Upper lobe of right lung (tissue), 1 donor: ENCODE results near the gene GZMB. TPM values are rescaled to one million over a fixed set of nuclear protein-coding genes. Genes with fewer than 3 reads are reported as not detected.

Source experiments
- ATAC-seq: fragments of 200-7000 bp; cut with Tn5 transposase; one replicate; pipeline ENCODE4 v1.9.1; 2020; ENCODE audit warnings: mild to moderate bottlenecking, moderate library complexity
- DNase-seq: peaks from one replicate; pipeline ENCODE4 v3.0.0-alpha.2; 2020
- H3K27ac ChIP-seq: fragments of 200-600 bp; one replicate; pipeline ENCODE4 v1.8.0; 2022
- H3K27me3 ChIP-seq: fragments of 200-600 bp; one replicate; pipeline ENCODE4 v1.8.0; 2022; ENCODE audit warnings: mild to moderate bottlenecking
- H3K36me3 ChIP-seq: fragments of 200-600 bp; one replicate; pipeline ENCODE4 v1.8.0; 2022
- H3K4me1 ChIP-seq: fragments of 200-600 bp; one replicate; pipeline ENCODE4 v1.8.0; 2022
- H3K4me3 ChIP-seq: fragments of 200-600 bp; one replicate; pipeline ENCODE4 v1.8.0; 2022; ENCODE audit warnings: mild to moderate bottlenecking
- H3K9me3 ChIP-seq: fragments of 200-600 bp; one replicate; pipeline ENCODE4 v1.8.0; 2022
- CTCF ChIP-seq: fragments of 200-600 bp; IDR thresholded peaks from one replicate; pipeline ENCODE4 v1.8.0; 2022; ENCODE audit warnings: antibody characterized with exemption
- intact Hi-C: fragments of 100-400 bp; cut with DNase I; formaldehyde crosslinking; loops from one replicate; pipeline ENCODE4 v1.11.0; 2022
- total RNA-seq: library from RNA; stranded (reverse); fragmentation: NEBNext Ultra II Directional; extraction: Animal tissue kit (Norgen Biotek cat#: 25700); gene quantifications from one replicate; pipeline ENCODE4 v1.2.1, GENCODE V29; 2021
- donor health status: DM: no; HTN: yes; CAD: no; lungs with severe emphysema.

Gene GZMB
- total RNA-seq, 1 donor from 2014 or later = 8.1 TPM

- H3K27me3 ChIP-seq = no peaks in the 10 kb centered on the region
- no peak overlapping the region for H3K27ac ChIP-seq
- intact Hi-C loops = no loop called here
- DNase-seq (no peak), ATAC-seq (no peak)
- H3K36me3 ChIP-seq = no peaks in the 10 kb centered on the region
- peaks cover 21% of the 10 kb centered on the region for H3K4me1 ChIP-seq
- no peak overlapping the region for H3K4me3 ChIP-seq
- no peak for TF ChIP-seq CTCF
- no peaks in the 10 kb centered on the region for H3K9me3 ChIP-seq
Measured at GRCh38 chr14:24677956-24678355, 44.0 kb upstream of the GZMB start.

- H3K27ac ChIP-seq = peak overlapping the region; percentile 33
- intact Hi-C loops = no loop called here
- no peak overlapping the region for H3K4me3 ChIP-seq
- no peaks in the 10 kb centered on the region for H3K36me3 ChIP-seq
- DNase-seq = no peak
- peak; percentile 32 for ATAC-seq
- H3K9me3 ChIP-seq = no peaks in the 10 kb centered on the region
- H3K27me3 ChIP-seq = no peaks in the 10 kb centered on the region
- no peak for TF ChIP-seq CTCF
- peaks cover 21% of the 10 kb centered on the region for H3K4me1 ChIP-seq
Measured at GRCh38 chr14:24674204-24674970, 40.4 kb upstream of the GZMB start.

GRCh38 chr14:24673534-24674203 is 39.7 kb upstream of the GZMB start:
- intact Hi-C loops = no loop called here
- H3K27me3 ChIP-seq = no peaks in the 10 kb centered on the region
- peak overlapping the region; percentile 33 for H3K27ac ChIP-seq
- no peaks in the 10 kb centered on the region for H3K9me3 ChIP-seq
- DNase-seq (no peak), ATAC-seq (peak; percentile 29)
- no peaks in the 10 kb centered on the region for H3K36me3 ChIP-seq
- H3K4me3 ChIP-seq = no peak overlapping the region
- H3K4me1 ChIP-seq = peaks cover 19% of the 10 kb centered on the region
- TF ChIP-seq CTCF = no peak

DNA sequence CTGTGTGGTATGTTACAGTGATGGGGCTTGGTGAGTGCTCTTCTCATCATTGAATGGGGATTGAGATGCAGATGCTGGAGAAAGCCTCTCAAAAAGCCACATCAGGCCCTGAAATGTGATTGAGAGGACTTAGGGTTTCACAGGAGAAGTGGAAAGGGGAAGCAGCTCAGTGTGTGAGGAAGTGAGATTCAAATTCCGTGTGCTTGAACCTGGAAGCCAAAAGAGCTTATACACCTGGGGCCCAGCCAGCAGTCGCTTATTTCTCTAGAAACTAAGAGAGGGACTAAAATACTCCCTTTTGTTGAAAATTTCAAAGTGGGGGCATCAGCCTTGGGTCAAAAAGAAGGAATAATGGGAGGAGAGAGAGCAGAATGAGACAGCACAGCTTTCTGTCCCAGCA is 39.1 kb upstream of the GZMB start:
- ATAC-seq = peak; percentile 54

GRCh38 chr14:24670594-24670993 is 36.6 kb upstream of the GZMB start:
- Histone ChIP-seq H3K9me3 (no peaks in the 10 kb centered on the region), H3K4me3 (no peak overlapping the region), H3K4me1 (peaks cover 15% of the 10 kb centered on the region), H3K27me3 (no peaks in the 10 kb centered on the region), H3K36me3 (no peaks in the 10 kb centered on the region), H3K27ac (no peak overlapping the region)
- DNase-seq (no peak), ATAC-seq (no peak)
- TF ChIP-seq CTCF = no peak
- intact Hi-C loops = no loop called here

More for the DNA sequence above, 39.1 kb upstream of the GZMB start:
- no peak overlapping the region for H3K27ac ChIP-seq
- intact Hi-C loops = no loop called here
- no peak for DNase-seq
- TF ChIP-seq CTCF = no peak
- H3K9me3 ChIP-seq = no peaks in the 10 kb centered on the region
- no peaks in the 10 kb centered on the region for H3K27me3 ChIP-seq
- no peaks in the 10 kb centered on the region for H3K36me3 ChIP-seq
- H3K4me3 ChIP-seq = no peak overlapping the region
- peaks cover 15% of the 10 kb centered on the region for H3K4me1 ChIP-seq
